Ectodermal cell (in vitro differentiated cells): ENCODE data around the gene GALNT17.
A peak's percentile ranks its signal among the peaks of the same experiment; 100 is the strongest.

ENCODE experiments used
- H3K27ac ChIP-seq: 2 replicates; pipeline ENCODE4 v1.7.0; 2013; ENCODE audit warnings: mild to moderate bottlenecking, low read depth, low read length; ENCODE audit not compliant: insufficient read depth, poor library complexity, severe bottlenecking
- H3K27me3 ChIP-seq: 2 replicates; pipeline ENCODE4 v1.7.0; 2013; ENCODE audit warnings: mild to moderate bottlenecking, low read length; ENCODE audit not compliant: insufficient read depth, control insufficient read depth, poor library complexity, severe bottlenecking
- H3K36me3 ChIP-seq: one replicate; pipeline ENCODE4 v1.7.0; 2013; ENCODE audit warnings: low read length; ENCODE audit not compliant: control insufficient read depth, insufficient read depth
- H3K4me1 ChIP-seq: one replicate; pipeline ENCODE4 v1.7.0; 2013; ENCODE audit warnings: low read length; ENCODE audit not compliant: control insufficient read depth, insufficient read depth
- H3K4me3 ChIP-seq: 2 replicates; pipeline ENCODE4 v1.7.0; 2013; ENCODE audit warnings: low read depth, low read length, control low read depth; ENCODE audit not compliant: insufficient read depth
- H3K9me3 ChIP-seq: 2 replicates; pipeline ENCODE4 v1.7.0; 2013; ENCODE audit warnings: mild to moderate bottlenecking, low read length, moderate library complexity; ENCODE audit not compliant: control insufficient read depth
- WGBS, 2 experiments: methylation state at CpG; one replicate each; pipeline ENCODE4 v1.1.7; 2013; ENCODE audit warnings: missing lambda C conversion rate in 2 of 2; 5-methylcytosine and 5-hydroxymethylcytosine counted together

The GALNT17 gene

DNA sequence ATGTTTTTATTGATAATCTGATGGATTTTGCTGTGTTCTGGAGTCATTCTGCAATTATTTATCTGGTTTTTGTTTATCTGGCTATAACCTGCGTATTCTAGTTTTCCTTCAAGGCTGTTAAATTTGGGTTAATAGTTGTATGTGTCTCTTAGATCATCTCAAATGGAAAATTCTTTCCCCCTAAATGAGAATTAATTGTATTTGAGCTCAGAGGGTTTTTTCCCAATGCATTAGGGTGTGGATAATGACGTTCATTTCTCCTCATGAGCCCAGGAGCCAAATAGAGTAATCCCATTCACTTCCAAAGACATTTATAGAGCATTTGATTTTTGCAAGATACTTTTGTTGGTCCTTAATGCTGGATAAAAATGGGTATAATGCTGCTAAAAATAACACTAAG, 564.6 kb downstream of the GALNT17 start:
- Histone ChIP-seq H3K4me1 (peaks cover 2% of the 10 kb centered on the region), H3K27me3 (no peaks in the 10 kb centered on the region), H3K36me3 (no peaks in the 10 kb centered on the region), H3K4me3 (no peak overlapping the region), H3K9me3 (no peaks in the 10 kb centered on the region), H3K27ac (no peak overlapping the region)
- WGBS, 2 experiments, result 92 to 100% methylated on average over 1 to 2 of the region's 2 CpGs

- H3K27ac ChIP-seq, result no peak overlapping the region
- H3K4me1 ChIP-seq, result no peaks in the 10 kb centered on the region
- WGBS, 2 experiments, result 93 to 94% methylated on average over 3 of the region's 3 CpGs
- no peaks in the 10 kb centered on the region for H3K9me3 ChIP-seq
- no peaks in the 10 kb centered on the region for H3K27me3 ChIP-seq
- H3K4me3 ChIP-seq, result no peak overlapping the region
- H3K36me3 ChIP-seq, result no peaks in the 10 kb centered on the region
Measured at GRCh38 chr7:71697400-71697799, 565.5 kb downstream of the GALNT17 start.

- H3K4me1 ChIP-seq, result no peaks in the 10 kb centered on the region
- H3K36me3 ChIP-seq, result no peaks in the 10 kb centered on the region
- H3K27me3 ChIP-seq, result no peaks in the 10 kb centered on the region
- H3K4me3 ChIP-seq, result no peak overlapping the region
- WGBS, 2 experiments, result 98 to 100% methylated on average over 3 of the region's 3 CpGs
- peaks cover 3% of the 10 kb centered on the region for H3K9me3 ChIP-seq
- no peak overlapping the region for H3K27ac ChIP-seq
Measured at GRCh38 chr7:71705217-71705616, 573.3 kb downstream of the GALNT17 start.

DNA sequence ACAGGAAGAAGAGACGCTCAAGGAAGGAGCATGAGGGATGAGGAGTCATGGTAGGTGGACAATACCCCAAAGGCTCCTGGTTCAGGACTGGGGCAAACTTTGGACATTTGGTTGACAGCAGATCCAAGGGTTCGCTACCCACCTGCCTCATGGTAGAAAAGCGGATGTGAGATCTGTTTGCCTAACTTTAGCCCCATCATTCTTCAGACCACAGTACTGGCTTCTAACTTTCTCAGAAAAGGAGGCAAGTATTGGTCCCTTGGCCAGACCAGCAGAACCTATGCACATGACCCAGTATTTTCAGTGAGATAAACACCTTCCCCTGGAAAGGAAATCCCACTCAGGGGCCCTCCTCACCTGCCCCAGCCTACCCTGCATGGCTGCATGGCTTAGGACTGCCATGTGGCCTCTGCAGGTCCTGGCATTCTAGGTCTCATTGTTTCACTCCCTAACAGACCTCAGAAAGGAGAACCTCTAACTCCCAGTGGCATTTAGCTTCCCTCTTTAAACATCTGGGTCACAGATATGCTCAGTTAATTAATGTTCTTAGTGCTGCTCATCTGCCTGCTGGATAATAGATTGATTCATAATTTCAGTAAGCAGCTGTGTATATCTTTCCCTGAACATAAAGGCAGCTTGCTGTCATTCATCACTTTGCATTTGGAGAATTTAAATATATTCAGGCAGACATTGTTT, 574.1 kb downstream of the GALNT17 start:
- WGBS, 2 experiments, result 90 to 93% methylated on average over 3 of the region's 3 CpGs
- Histone ChIP-seq H3K36me3 (no peaks in the 10 kb centered on the region), H3K27me3 (no peaks in the 10 kb centered on the region), H3K9me3 (peaks cover 3% of the 10 kb centered on the region), H3K4me3 (no peak overlapping the region), H3K27ac (no peak overlapping the region), H3K4me1 (no peaks in the 10 kb centered on the region)

GRCh38 chr7:71706597-71706975, 574.6 kb downstream of the GALNT17 start:
- Histone ChIP-seq H3K36me3 (no peaks in the 10 kb centered on the region), H3K27ac (no peak overlapping the region), H3K4me1 (no peaks in the 10 kb centered on the region), H3K4me3 (no peak overlapping the region), H3K9me3 (peaks cover 3% of the 10 kb centered on the region), H3K27me3 (no peaks in the 10 kb centered on the region)
- WGBS, 2 experiments, result 96% methylated on average over 1 of the region's 2 CpGs

DNA sequence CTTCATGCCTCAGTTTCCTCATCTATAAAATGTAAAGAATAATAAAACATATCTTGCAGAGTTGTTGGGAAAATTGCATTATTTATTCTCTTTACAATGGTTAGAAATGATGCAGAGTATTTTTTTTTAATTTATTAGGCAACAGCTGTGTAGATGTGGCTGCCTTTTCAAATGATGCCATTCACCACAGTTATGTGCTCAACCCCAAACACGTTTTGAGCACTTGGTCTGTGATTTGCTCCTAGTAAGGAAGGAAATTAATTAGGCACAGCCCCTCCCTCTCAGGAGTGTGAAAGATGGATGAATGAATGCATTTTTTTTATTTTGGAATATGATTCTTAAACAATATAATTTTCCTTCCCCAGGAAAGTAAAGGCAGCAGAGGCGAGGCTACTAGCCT, 575.1 kb downstream of the GALNT17 start:
- Histone ChIP-seq H3K4me1 (no peaks in the 10 kb centered on the region), H3K27ac (no peak overlapping the region), H3K36me3 (no peaks in the 10 kb centered on the region), H3K9me3 (peaks cover 3% of the 10 kb centered on the region), H3K4me3 (no peak overlapping the region), H3K27me3 (no peaks in the 10 kb centered on the region)
- WGBS, 2 experiments, result 94 to 97% methylated on average over 2 of the region's 2 CpGs

GRCh38 chr7:71708710-71709109, 576.8 kb downstream of the GALNT17 start:
- Histone ChIP-seq H3K4me3 (no peak overlapping the region), H3K9me3 (peaks cover 1% of the 10 kb centered on the region), H3K36me3 (no peaks in the 10 kb centered on the region), H3K27ac (no peak overlapping the region), H3K4me1 (no peaks in the 10 kb centered on the region), H3K27me3 (no peaks in the 10 kb centered on the region)
- WGBS, 2 experiments, result 80 to 95% methylated on average over 2 of the region's 2 CpGs

DNA sequence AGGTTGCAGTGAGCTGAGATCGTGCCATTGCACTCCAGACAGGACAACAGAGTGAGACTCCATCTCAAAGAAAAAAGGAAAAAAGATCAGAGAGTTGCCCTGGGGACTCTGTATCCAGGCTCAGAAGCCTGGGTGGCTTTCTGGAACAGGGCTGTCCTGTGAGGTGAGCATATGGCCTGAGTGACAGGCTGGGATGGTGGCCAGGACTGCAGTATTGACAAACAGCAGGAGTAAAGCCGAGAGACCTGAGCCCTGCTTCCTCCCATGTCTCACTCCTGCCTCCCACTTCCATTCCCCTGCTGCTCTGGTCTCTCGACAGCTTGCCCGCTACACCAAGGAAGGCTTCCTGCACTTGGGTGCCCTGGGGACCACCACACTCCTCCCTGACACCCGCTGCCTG, 578.5 kb downstream of the GALNT17 start:
- H3K4me1 ChIP-seq, result no peaks in the 10 kb centered on the region
- H3K27ac ChIP-seq, result no peak overlapping the region
- 90 to 93% methylated on average over 5 of the region's 5 CpGs for WGBS, 2 experiments
- H3K27me3 ChIP-seq, result no peaks in the 10 kb centered on the region
- no peak overlapping the region for H3K4me3 ChIP-seq
- H3K36me3 ChIP-seq, result no peaks in the 10 kb centered on the region
- H3K9me3 ChIP-seq, result no peaks in the 10 kb centered on the region

DNA sequence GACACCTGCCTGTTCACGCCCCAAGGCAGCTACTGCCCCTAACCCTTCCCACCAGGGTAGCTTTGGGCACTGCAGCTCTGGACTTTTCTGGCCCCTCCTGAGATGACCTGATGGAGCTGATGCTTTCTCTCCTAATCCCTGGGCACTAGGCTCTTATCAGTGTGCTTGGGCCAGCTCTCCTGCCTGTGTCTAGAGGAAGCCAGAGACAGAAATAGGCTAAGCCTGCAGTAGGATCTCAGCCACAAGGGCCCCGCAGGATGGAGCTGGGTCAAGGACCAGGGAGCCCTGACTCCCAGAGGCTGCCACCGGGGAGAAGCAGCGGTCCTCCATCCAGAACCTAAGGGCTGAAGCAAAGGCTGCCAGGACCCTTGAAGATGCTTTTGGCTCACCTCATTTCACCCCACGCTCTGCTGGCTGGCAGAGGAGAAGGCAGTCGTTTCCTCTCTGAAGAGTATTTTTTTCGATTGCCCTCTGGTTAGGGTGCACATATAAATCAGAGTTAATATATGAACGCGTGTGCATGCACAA, 580.8 kb downstream of the GALNT17 start:
- Histone ChIP-seq H3K27me3 (no peaks in the 10 kb centered on the region), H3K4me3 (no peak overlapping the region), H3K9me3 (no peaks in the 10 kb centered on the region), H3K27ac (no peak overlapping the region), H3K36me3 (no peaks in the 10 kb centered on the region), H3K4me1 (peaks cover 14% of the 10 kb centered on the region)
- WGBS, 2 experiments, result 94 to 96% methylated on average over 9 of the region's 9 CpGs

- H3K36me3 ChIP-seq, result no peaks in the 10 kb centered on the region
- 64 to 68% methylated on average over 3 of the region's 3 CpGs for WGBS, 2 experiments
- no peaks in the 10 kb centered on the region for H3K27me3 ChIP-seq
- peaks cover 14% of the 10 kb centered on the region for H3K4me1 ChIP-seq
- no peak overlapping the region for H3K4me3 ChIP-seq
- peak overlapping the region; percentile 50 for H3K27ac ChIP-seq
- no peaks in the 10 kb centered on the region for H3K9me3 ChIP-seq
Measured at GRCh38 chr7:71716690-71717089, 584.7 kb downstream of the GALNT17 start.
